H4 (cell line): ENCODE measurements around the gene RFX4. TPM values are rescaled to one million over a fixed set of nuclear protein-coding genes. Genes with fewer than 3 reads are reported as not detected.
A peak's percentile ranks its signal among the peaks of the same experiment; 100 is the strongest.
"Not testable (repeated sequence)": the region's sequence is repeated elsewhere in the genome, so short reads cannot be mapped to it uniquely, and the experiment has no call there.

Experiments used
- DNase-seq: peaks from one replicate; pipeline ENCODE4 v3.0.0-alpha.2; 2015; ENCODE audit warnings: low spot score
- total RNA-seq: library from RNA; depleted of rRNA; stranded (reverse); fragments of >200 nt; shearing (Covaris generic); gene quantifications from 2 replicates; pipeline ENCODE4 v1.2.3, GENCODE V29; 2014

The RFX4 gene
- total RNA-seq, 1 experiment from 2014 or later, result not detected

- no peak for DNase-seq
Observed at GRCh38 chr12:106590601-106591000, 7.8 kb downstream of the RFX4 start.

- DNase-seq, result no peak
Observed at GRCh38 chr12:106594447-106594846, 11.6 kb downstream of the RFX4 start.

GRCh38 chr12:106595268-106595667 is 12.5 kb downstream of the RFX4 start:
- no peak for DNase-seq

- DNase-seq, result no peak
Observed at GRCh38 chr12:106598003-106598402, 15.2 kb downstream of the RFX4 start.

GRCh38 chr12:106599302-106599701 is 16.5 kb downstream of the RFX4 start:
- DNase-seq, result no peak

DNA sequence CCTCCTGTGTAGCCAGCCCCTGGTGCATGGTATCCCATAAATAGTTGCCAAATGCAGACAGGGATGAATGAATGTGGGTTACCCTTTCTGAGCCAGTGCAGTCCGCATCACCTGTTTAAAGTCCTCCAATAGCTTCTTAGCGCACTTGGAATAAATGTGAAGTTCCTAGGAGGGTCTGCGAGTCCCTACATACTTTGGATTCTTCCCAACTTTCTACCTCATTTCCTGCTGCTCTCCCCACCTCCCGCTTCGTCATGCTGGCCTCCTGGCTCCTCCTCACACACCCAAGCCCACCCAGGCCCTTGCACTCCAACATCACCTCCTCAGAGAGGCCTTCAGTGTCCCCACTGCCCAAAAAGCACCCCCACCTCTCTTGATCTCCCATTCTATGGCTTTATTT is 17.7 kb downstream of the RFX4 start:
- DNase-seq, result no peak

GRCh38 chr12:106601031-106601430 is 18.2 kb downstream of the RFX4 start:
- peak; percentile 14 for DNase-seq

GRCh38 chr12:106601496-106601895 is 18.7 kb downstream of the RFX4 start:
- no peak for DNase-seq

GRCh38 chr12:106602076-106602475 is 19.3 kb downstream of the RFX4 start:
- DNase-seq, result no peak

DNA sequence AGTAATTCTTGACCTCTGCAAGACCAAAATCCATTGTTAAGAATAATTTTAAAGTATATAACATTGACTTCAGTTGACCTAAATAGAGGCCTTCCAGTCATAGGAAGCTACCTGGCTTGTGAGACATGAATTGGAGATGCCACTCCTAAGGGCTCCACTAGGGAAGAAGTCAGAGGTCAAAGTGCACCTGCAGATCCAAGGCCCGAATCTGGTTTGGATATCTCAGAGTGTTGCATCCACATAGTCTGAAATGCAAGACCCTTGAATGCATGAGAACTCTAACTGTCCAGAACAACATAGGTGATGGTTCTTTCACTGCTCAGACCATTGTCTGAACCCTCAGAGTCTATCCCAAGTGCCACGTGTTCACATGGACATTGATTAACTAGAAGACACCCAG is 22.4 kb downstream of the RFX4 start:
- DNase-seq, result no peak

DNA sequence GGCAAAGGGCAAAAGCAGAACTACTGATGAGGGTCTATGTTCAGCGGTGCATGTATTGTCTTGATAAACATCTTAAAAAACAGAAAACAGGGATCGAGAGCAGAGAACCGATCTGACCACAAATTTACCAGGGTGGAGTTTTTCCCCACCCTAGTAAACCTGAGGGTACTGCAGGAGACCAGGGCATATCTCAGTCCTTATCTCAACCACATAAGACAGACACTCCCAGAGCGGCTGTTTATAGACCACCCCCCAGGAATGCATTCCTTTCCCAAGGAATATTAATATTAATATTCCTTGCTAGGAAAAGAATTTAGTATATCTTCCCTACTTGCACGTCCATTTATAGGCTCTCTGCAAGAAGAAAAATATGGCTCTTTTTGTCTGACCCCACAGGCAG is 37.8 kb downstream of the RFX4 start:
- DNase-seq, result not testable (repeated sequence)

DNA sequence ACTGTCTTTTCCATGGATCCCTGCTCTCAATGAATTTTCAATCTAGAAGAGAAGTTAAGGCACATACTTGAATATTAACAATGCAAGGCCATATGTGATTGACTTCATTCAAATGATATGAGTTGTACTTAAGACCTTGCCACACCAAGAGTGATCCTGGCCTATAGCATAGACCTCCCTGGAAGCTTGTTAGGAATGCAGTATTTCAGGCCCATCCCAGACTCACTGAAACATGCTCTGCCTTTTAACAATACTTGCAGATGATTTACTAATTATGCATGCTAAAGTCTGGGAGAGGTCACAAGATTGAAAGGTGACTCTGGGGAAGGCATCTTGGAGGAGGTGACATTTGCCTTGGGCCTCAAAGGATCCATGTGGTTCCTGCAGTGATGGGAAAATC is 43.2 kb downstream of the RFX4 start:
- no peak for DNase-seq

- DNase-seq, result no peak
Observed at GRCh38 chr12:106629797-106630659, 47.2 kb downstream of the RFX4 start.

DNA sequence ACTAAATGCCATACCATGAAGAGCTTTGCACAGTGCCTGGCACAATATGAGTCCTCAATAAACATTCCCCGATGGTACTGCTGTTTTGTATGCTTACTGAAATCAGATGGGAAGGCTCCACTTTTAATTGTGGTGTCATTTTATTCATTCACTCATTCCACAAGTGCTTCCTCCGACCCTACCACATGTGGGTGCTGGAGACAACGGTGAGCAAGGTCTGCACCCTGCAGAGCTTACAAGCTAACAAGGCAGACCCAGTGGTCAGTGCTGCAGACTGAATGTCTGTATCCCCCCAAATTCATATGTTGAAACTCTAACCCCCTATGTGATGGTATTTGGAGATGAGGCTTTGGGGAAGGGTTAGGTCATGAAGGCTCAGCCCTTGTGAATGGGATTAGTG is 48.3 kb downstream of the RFX4 start:
- no peak for DNase-seq

DNA sequence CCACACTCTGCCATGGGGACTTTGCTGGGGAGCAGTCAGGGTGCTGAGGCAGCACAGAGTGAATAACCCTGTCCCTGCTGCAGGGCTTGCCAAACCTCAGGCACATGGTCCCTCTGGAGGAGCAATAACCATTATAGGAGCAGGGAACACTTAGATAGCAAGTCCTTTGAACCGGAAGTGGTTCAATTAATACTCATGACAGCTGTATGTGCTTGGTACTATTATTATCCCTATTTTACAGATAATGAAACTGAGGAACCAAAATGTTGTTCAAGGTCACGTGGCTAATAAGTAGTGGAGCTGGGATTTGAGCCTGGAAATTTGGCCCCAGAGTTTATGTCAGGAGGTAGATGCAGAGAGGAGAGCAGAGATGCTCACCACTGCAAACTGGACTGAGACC is 49.0 kb downstream of the RFX4 start:
- no peak for DNase-seq

GRCh38 chr12:106632797-106633450 is 50.1 kb downstream of the RFX4 start:
- no peak for DNase-seq

- DNase-seq, result no peak
Observed at GRCh38 chr12:106633451-106633823, 50.6 kb downstream of the RFX4 start.

GRCh38 chr12:106634206-106634605 is 51.4 kb downstream of the RFX4 start:
- no peak for DNase-seq

DNA sequence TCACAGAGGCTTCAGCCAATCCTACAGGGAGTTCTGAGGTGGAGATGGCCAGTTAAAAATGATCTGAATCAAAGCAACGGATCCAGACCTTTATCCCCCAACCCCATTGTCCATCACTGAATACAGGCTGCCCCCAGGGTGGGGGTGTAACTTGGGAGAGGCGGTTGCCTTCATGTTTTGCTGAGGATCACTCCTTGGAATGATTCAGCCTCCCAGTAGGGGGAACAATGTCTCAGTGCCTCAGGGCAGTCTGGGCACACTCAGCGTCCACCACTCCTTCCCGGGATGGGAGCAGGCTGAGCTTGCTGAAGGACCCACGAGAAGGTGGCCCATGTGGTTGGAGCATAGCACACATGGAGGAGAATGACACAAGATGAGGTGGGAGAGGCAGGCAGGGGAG is 60.2 kb downstream of the RFX4 start:
- no peak for DNase-seq

DNA sequence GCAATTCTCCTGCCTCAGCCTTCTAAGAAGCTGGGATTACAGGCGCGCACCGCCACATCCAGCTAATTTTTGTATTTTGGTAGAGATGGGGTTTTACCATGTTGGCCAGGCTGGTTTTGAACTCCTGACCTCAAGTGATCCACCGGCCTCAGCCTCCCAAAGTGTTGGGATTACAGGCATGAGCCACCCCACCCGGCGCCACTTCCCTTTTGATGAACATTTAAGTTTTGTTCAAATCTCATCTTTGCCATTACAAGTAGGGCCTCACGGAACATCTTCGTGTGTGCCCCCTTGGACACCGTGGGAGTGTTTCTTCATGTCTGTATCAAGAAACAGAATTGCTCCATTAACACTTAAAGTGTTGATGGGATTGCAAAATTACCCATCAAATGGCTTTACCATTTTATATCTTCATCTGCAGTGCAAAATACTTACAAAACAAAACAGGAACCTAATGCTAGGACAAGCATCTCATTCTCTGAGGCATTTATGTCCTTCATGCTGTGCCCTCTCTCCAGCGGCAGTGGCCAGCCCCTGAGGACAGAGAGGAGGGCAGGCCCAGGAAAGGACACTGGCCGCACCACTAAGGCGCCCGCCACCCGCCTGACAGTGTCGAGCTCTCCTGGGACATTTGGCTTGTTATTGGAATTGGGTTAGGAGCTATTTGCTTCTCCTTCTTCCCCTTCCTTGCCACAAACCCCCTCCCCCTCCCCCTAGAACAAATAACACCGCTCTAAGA is 61.7 kb downstream of the RFX4 start:
- no peak for DNase-seq

DNA sequence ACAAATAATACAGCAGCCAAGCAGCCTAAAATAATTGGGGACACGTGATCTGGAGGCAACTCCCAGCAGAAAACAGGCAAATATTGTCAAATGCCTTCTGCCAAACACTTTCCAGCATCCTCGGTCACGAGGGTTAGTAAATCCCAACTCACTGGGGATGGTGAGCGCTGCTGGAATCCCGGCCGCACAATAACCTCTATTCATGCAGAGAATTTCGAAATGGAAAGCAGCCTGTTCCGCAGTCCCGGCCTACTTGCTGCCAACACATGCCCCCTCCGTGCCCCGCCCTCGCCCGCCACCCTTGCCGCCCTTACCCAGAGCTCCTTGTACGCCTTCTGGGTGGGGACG is 62.2 kb downstream of the RFX4 start:
- DNase-seq, result peak; percentile 23

DNA sequence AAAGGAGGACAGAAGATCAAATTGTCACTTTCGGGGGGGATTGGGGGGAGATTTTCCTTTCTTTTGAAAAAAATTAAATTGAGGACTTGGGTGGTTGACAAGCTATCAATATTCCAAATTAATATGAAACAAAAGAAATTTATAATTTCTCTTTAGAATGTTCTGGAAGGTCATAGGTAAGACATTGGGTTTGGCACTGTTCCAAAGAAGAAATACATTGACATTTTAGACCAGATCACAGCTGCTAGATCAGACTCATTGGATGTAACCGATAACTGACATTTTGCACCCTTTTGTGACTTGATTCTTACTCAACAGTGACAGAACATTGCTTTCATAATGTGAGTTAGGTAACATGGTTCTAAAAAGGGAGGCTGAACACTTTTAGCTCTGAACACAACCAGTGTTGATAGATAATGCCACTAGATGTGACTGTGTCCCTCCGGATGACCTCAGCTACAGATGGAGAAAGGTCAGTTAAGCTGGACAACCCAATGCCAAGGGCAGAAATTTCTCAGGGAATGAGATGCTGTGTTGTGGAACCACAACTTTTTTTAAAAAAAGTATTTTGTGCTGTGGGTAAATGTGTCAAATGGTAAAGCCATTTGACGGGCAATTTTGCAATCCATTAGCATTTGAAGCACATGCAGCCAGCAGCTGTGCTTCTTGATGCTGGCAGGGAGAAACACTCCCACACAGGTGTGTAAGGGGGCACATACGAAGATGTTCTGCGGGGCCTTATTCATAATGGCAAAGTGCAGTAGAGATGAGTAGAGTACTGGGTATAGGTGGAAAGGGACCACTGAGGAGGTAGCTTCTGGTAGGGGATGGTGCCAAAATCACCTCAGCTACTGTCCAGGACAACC is 62.9 kb downstream of the RFX4 start:
- DNase-seq, result no peak
